BJ (cell line): ENCODE results near the gene CAT. TPM values are rescaled to one million over a fixed set of nuclear protein-coding genes. Genes with fewer than 3 reads are reported as not detected.

ENCODE experiments used
- CTCF ChIA-PET: fragments of 350-600 bp; formaldehyde crosslinking; extraction: SDS; loops from one replicate; lab custom pipeline; 2021; ENCODE audit warnings: antibody characterized with exemption, inconsistent platforms; lab: Yijun Ruan, JAX
- POLR2A ChIA-PET: fragments of 300-600 bp; sonication (Branson Sonifier 250); formaldehyde crosslinking; extraction: SDS; loops from one replicate; lab custom pipeline; 2021; ENCODE audit warnings: antibody characterized with exemption; lab: Charles Lee
- DNase-seq: peaks from one replicate; pipeline ENCODE4 v3.0.0-alpha.2; 2011; ENCODE audit warnings: low read depth
- H3K27me3 ChIP-seq: 2 replicates; pipeline ENCODE4 v1.6.0; 2011; ENCODE audit warnings: low read length; ENCODE audit not compliant: control insufficient read depth, insufficient read depth
- H3K36me3 ChIP-seq: 2 replicates; pipeline ENCODE4 v1.5.1; 2011; ENCODE audit warnings: low read length; ENCODE audit not compliant: control insufficient read depth, insufficient read depth
- H3K4me3 ChIP-seq: 2 replicates; pipeline ENCODE4 v1.5.1; 2011; ENCODE audit warnings: low read depth, mild to moderate bottlenecking, control low read depth, low read length
- CTCF ChIP-seq: IDR thresholded peaks from 2 replicates; pipeline ENCODE4 v1.5.1; 2011; ENCODE audit warnings: low read depth, mild to moderate bottlenecking, control low read depth, inconsistent platforms, low read length, moderate library complexity; ENCODE audit not compliant: insufficient read depth
- polyA plus RNA-seq: library from polyadenylated mRNA; depleted of rRNA; stranded (reverse); fragments of >200 nt; gene quantifications from 2 replicates; pipeline ENCODE4 v1.2.3, GENCODE V29; 2011

The CAT gene
- polyA plus RNA-seq, 1 experiment, result 101 TPM

- Histone ChIP-seq H3K27me3 (no peaks in the 10 kb centered on the region), H3K4me3 (no peak overlapping the region), H3K36me3 (no peaks in the 10 kb centered on the region)
- no peak for DNase-seq
- TF ChIP-seq CTCF, result no peak
- POLR2A ChIA-PET, result interaction anchor here (0.6 kb wide), 1 partner anchor 123 kb away, joined by 3 read pairs; no protein-coding TSS in a partner anchor
- CTCF ChIA-PET, result interaction anchor here (0.7 to 1.4 kb wide), 3 partner anchors 32 to 59 kb away, joined by 3 to 5 read pairs (median 3); no protein-coding TSS in a partner anchor
Measured at GRCh38 chr11:34425360-34425759, 13.4 kb upstream of the CAT start.

DNA sequence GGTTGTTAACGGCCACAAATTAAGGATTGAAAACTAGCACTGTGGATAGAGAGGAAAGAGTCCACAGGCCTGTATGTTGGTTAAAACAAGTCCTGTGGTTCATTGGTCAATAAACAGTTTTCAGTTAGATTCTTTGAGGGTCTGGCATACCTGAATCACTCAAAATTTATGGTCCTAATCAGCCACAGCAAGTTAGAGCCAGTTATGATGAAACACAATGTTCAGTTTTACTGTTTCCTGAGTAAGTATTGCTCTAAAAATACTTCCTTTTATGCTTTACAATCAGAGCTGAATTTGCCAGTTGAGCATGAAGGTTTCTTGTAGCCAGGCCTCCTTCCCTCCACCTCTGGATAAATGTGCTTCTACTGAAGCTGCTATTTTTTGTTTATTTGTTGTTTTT, 12.9 kb upstream of the CAT start:
- peak; percentile 74 for DNase-seq
- ChIA-PET CTCF (interaction anchor here (0.7 to 1.4 kb wide), 5 partner anchors 13 to 65 kb away, joined by 3 to 5 read pairs (median 3); partner anchors contain the start of gene CAT), POLR2A (interaction anchor here (0.5 to 0.6 kb wide), 2 partner anchors 124 to 974 kb away, joined by 3 read pairs; no protein-coding TSS in a partner anchor)
- no peaks in the 10 kb centered on the region for H3K36me3 ChIP-seq
- no peaks in the 10 kb centered on the region for H3K27me3 ChIP-seq
- H3K4me3 ChIP-seq, result no peak overlapping the region
- no peak for TF ChIP-seq CTCF

DNA sequence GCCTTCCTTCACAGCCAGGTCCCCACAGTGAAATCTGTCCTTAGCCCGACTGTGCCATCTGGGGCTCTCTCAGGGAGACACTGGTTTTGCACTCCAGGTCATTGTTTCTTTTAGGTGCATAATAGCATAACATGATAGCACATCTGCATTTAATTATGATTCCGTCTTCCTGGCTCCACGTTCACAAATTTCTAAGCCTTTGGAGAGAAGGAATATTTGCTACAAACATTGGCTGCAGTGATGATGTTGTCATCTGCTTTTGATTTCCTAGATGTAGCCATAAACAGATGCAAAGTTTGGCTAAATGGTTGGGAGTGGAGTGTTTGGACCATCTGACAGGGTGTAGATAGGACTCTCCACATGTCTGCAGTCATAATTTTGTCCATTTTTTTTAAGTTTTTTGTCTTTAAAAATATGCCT, 12.0 kb upstream of the CAT start:
- TF ChIP-seq CTCF, result no peak
- ChIA-PET POLR2A (interaction anchor here (1.3 kb wide), 1 partner anchor 9 kb away, joined by 3 read pairs; no protein-coding TSS in a partner anchor), CTCF (interaction anchor here (1.0 to 1.7 kb wide), 2 partner anchors 9 to 12 kb away, joined by 3 to 6 read pairs; partner anchors contain the start of gene CAT)
- peak; percentile 94 for DNase-seq
- Histone ChIP-seq H3K36me3 (no peaks in the 10 kb centered on the region), H3K4me3 (no peak overlapping the region), H3K27me3 (no peaks in the 10 kb centered on the region)

- CTCF ChIA-PET, result interaction anchor here (1.7 kb wide), 1 partner anchor 9 kb away, joined by 6 read pairs; no protein-coding TSS in a partner anchor
- Histone ChIP-seq H3K27me3 (no peaks in the 10 kb centered on the region), H3K4me3 (no peak overlapping the region), H3K36me3 (no peaks in the 10 kb centered on the region)
- DNase-seq, result peak; percentile 83
- TF ChIP-seq CTCF, result no peak
- POLR2A ChIA-PET, result interaction anchor here (0.6 to 1.3 kb wide), 2 partner anchors 8 to 10 kb away, joined by 3 to 13 read pairs; no protein-coding TSS in a partner anchor
Measured at GRCh38 chr11:34427186-34427805, 11.4 kb upstream of the CAT start.

DNA sequence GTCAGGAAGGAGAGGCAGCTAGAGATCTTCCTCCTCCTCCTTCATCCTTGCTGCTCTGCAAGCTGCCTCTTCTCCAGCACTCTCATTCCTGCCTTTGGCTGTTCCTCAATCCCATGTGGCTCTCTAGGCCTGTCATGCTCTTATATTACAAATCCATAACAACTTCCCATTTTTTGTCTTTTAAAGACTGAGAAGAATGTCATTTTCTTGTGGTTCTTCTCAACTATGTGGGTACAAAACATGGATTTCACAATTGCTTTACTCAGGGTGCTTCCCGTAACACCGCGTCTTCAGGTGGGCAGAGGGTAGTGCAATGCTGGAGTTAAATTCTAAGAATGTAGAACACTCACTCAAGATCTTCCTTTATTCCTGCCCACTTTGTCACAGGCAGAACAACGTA, 6.8 kb upstream of the CAT start:
- no peak for DNase-seq
- H3K36me3 ChIP-seq, result no peaks in the 10 kb centered on the region
- no peak overlapping the region for H3K4me3 ChIP-seq
- H3K27me3 ChIP-seq, result no peaks in the 10 kb centered on the region
- ChIA-PET POLR2A (no interaction called here), CTCF (no interaction called here)
- TF ChIP-seq CTCF, result no peak
